ENCODE results near the gene TMEM54. TPM values are rescaled to one million over a fixed set of nuclear protein-coding genes. Genes with fewer than 3 reads are reported as not detected.
A peak's percentile ranks its signal among the peaks of the same experiment; 100 is the strongest.

TMEM54 gene
- total and polyA plus RNA-seq, 9 of the 15 experiments (the other 6 are each of a cell fraction or from before 2014, with no cell fraction given), result 1.00 to 16.2 (median 8.2) TPM

DNA sequence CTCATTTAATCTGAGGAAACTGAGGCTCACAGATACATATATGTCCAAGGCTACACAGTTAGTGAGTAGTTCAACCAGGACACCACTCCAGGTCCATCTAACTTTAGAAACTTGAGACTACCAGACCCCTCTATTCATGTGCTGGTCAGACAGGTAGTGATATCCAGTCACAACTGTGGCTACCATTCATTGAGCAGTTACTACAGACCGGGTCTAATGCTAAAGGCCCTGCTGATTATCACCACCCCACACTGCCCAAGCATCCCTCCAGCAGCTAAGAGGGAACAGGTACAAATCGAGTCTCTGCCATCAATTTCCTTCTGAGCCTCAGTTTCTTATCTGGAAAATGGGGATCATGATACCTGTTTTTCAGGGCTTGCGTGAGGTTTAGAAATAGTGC lies 9.6 kb downstream of the TMEM54 start:
- Histone ChIP-seq H3K79me2 (ENCODE audit: control insufficient read depth, insufficient read depth, low read length) (no peaks in the 10 kb centered on the region), H3K9me1 (ENCODE audit: control insufficient read depth, insufficient read depth, low read length) (no peaks in the 10 kb centered on the region), H3K27ac (ENCODE audit: extremely low read depth, low read depth, low read length) (no peak overlapping the region), H3K27me3 (ENCODE audit: control insufficient read depth in 2 of 2, insufficient read depth in 2 of 2, low read length in 2 of 2) (peaks cover 5 to 67% of the 10 kb centered on the region in 2 experiments; a peak in 3 of 5 replicates), H3K9ac (ENCODE audit: insufficient read depth in 1 of 2, low read depth in 2 of 2, low read length in 2 of 2) (no peak overlapping the region), H3K36me3 (ENCODE audit: control insufficient read depth, insufficient read depth, low read length) (no peaks in the 10 kb centered on the region), H3K9me3 (replicated peaks; ENCODE audit: control insufficient read depth, insufficient read depth, low read depth, low read length) (no peaks in the 10 kb centered on the region), H2AFZ (ENCODE audit: low read depth, low read length) (no peak overlapping the region), H3K4me2 (ENCODE audit: insufficient read depth, low read length) (no peak overlapping the region), H3K4me1 (replicated peaks in 1 of 2; ENCODE audit: control insufficient read depth in 2 of 2, insufficient read depth in 2 of 2, low read length in 2 of 2) (peaks cover 5 to 21% of the 10 kb centered on the region in 2 experiments; a peak in 3 of 5 replicates), H3K4me3 (no peak overlapping the region), H4K20me1 (replicated peaks; ENCODE audit: control insufficient read depth, insufficient read depth, low read length) (peaks cover 39% of the 10 kb centered on the region)
- POLR2A ChIA-PET, result no interaction called here
- ATAC-seq (no peak), DNase-seq (ENCODE audit: extremely low read depth in 1 of 4, low spot score in 3 of 4) (no peak), FAIRE-seq (peak; percentile 11)
- CTCF ChIA-PET (ENCODE audit: low intra/inter-chr PET ratio), result interaction anchor here (2.7 kb wide), 1 partner anchor 195 kb away, joined by 15 read pairs; no protein-coding TSS in a partner anchor
- in situ Hi-C loops (cut with MboI) (loop anchor here (25.0 kb wide), 1 partner anchor 721 kb away; no protein-coding TSS in a partner anchor), intact Hi-C loops (cut with micrococcal nuclease) (no loop called here)
- 10% methylated on average over 3 of the region's 3 CpGs for WGBS (ENCODE audit: insufficient coverage, low coverage, missing lambda C conversion rate)
- BruUV-seq (replicated peaks), result no TSS peak
- TF ChIP-seq, protein P1, sequence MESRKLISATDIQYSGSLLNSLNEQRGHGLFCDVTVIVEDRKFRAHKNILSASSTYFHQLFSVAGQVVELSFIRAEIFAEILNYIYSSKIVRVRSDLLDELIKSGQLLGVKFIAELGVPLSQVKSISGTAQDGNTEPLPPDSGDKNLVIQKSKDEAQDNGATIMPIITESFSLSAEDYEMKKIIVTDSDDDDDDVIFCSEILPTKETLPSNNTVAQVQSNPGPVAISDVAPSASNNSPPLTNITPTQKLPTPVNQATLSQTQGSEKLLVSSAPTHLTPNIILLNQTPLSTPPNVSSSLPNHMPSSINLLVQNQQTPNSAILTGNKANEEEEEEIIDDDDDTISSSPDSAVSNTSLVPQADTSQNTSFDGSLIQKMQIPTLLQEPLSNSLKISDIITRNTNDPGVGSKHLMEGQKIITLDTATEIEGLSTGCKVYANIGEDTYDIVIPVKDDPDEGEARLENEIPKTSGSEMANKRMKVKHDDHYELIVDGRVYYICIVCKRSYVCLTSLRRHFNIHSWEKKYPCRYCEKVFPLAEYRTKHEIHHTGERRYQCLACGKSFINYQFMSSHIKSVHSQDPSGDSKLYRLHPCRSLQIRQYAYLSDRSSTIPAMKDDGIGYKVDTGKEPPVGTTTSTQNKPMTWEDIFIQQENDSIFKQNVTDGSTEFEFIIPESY (CRISPR knock-in tag; IDR thresholded peaks at IDR 0.05), result no peak
- TF ChIP-seq BACH1 (tag; IDR thresholded peaks at IDR 0.05), result no peak
- no peak for TF ChIP-seq GABPB1 (CRISPR knock-in tag; IDR thresholded peaks at IDR 0.05)
- no peak for TF ChIP-seq ZNF586 (CRISPR knock-in tag; conservative IDR thresholded peaks at IDR 0.05)
- TF ChIP-seq, protein P2, sequence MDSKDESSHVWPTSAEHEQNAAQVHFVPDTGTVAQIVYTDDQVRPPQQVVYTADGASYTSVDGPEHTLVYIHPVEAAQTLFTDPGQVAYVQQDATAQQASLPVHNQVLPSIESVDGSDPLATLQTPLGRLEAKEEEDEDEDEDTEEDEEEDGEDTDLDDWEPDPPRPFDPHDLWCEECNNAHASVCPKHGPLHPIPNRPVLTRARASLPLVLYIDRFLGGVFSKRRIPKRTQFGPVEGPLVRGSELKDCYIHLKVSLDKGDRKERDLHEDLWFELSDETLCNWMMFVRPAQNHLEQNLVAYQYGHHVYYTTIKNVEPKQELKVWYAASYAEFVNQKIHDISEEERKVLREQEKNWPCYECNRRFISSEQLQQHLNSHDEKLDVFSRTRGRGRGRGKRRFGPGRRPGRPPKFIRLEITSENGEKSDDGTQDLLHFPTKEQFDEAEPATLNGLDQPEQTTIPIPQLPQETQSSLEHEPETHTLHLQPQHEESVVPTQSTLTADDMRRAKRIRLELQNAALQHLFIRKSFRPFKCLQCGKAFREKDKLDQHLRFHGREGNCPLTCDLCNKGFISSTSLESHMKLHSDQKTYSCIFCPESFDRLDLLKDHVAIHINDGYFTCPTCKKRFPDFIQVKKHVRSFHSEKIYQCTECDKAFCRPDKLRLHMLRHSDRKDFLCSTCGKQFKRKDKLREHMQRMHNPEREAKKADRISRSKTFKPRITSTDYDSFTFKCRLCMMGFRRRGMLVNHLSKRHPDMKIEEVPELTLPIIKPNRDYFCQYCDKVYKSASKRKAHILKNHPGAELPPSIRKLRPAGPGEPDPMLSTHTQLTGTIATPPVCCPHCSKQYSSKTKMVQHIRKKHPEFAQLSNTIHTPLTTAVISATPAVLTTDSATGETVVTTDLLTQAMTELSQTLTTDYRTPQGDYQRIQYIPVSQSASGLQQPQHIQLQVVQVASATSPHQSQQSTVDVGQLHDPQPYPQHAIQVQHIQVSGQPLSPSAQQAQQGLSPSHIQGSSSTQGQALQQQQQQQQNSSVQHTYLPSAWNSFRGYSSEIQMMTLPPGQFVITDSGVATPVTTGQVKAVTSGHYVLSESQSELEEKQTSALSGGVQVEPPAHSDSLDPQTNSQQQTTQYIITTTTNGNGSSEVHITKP (IDR thresholded peaks at IDR 0.05; ENCODE audit: partially characterized antibody), result no peak
- TF ChIP-seq, protein P3, sequence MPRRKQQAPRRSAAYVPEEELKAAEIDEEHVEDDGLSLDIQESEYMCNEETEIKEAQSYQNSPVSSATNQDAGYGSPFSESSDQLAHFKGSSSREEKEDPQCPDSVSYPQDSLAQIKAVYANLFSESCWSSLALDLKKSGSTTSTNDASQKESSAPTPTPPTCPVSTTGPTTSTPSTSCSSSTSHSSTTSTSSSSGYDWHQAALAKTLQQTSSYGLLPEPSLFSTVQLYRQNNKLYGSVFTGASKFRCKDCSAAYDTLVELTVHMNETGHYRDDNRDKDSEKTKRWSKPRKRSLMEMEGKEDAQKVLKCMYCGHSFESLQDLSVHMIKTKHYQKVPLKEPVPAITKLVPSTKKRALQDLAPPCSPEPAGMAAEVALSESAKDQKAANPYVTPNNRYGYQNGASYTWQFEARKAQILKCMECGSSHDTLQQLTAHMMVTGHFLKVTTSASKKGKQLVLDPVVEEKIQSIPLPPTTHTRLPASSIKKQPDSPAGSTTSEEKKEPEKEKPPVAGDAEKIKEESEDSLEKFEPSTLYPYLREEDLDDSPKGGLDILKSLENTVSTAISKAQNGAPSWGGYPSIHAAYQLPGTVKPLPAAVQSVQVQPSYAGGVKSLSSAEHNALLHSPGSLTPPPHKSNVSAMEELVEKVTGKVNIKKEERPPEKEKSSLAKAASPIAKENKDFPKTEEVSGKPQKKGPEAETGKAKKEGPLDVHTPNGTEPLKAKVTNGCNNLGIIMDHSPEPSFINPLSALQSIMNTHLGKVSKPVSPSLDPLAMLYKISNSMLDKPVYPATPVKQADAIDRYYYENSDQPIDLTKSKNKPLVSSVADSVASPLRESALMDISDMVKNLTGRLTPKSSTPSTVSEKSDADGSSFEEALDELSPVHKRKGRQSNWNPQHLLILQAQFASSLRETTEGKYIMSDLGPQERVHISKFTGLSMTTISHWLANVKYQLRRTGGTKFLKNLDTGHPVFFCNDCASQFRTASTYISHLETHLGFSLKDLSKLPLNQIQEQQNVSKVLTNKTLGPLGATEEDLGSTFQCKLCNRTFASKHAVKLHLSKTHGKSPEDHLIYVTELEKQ (CRISPR knock-in tag; IDR thresholded peaks at IDR 0.05), result no peak
- no peak for TF ChIP-seq ZNF75A (CRISPR knock-in tag; IDR thresholded peaks at IDR 0.05)
- TF ChIP-seq, protein P4, sequence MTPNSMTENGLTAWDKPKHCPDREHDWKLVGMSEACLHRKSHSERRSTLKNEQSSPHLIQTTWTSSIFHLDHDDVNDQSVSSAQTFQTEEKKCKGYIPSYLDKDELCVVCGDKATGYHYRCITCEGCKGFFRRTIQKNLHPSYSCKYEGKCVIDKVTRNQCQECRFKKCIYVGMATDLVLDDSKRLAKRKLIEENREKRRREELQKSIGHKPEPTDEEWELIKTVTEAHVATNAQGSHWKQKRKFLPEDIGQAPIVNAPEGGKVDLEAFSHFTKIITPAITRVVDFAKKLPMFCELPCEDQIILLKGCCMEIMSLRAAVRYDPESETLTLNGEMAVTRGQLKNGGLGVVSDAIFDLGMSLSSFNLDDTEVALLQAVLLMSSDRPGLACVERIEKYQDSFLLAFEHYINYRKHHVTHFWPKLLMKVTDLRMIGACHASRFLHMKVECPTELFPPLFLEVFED (CRISPR knock-in tag; conservative IDR thresholded peaks at IDR 0.05), result no peak
- no peak for TF ChIP-seq ILK (tag; IDR thresholded peaks at IDR 0.05; ENCODE audit: borderline replicate concordance, low read depth)
- no peak for TF ChIP-seq ZNF197 (CRISPR knock-in tag; IDR thresholded peaks at IDR 0.05; ENCODE audit: low read depth)
- no peak for TF ChIP-seq ZNF263 (CRISPR knock-in tag; IDR thresholded peaks at IDR 0.05; ENCODE audit: borderline replicate concordance)

Measured in K562 (cell line).